Right lobe of liver (tissue), 4 donors: Measurements from ENCODE around the gene PYCARD.
"Not testable (repeated sequence)": the region's sequence is repeated elsewhere in the genome, so short reads cannot be mapped to it uniquely, and the experiment has no call there.

Source experiments
- CTCF ChIP-seq, 4 donors: fragments of 200-600 bp in 3 of 4; fragments of 450-650 bp in 1 of 4; IDR thresholded peaks; one replicate each; pipeline versions ENCODE4 v1.5.1 to v1.8.0; 2016 to 2022; ENCODE audit warnings: antibody characterized with exemption in 4 of 4, mild to moderate bottlenecking in 2 of 4
- POLR2A ChIP-seq: fragments of 450-650 bp; IDR thresholded peaks from one replicate; pipeline ENCODE4 v1.6.1; 2017; ENCODE audit warnings: antibody characterized with exemption, mild to moderate bottlenecking
- donor health status: DM: no; HTN: no; CAD: no.
- donor health status: DM: no; HTN: no; CAD: no.
- donor health status: DM: no; HTN: yes; CAD: no.

GRCh38 chr16:31245598-31245997, 43.0 kb upstream of the PYCARD start:
- TF ChIP-seq CTCF (IDR thresholded peaks at IDR 0.05); POLR2A: not testable (repeated sequence)
